RWPE1 (cell line): ENCODE measurements around the gene MRS2.
"Not testable (repeated sequence)": the region's sequence is repeated elsewhere in the genome, so short reads cannot be mapped to it uniquely, and the experiment has no call there.

Experiments used
- CTCF ChIA-PET: fragments of 350-600 bp; sonication (Branson Sonifier 250); formaldehyde crosslinking; extraction: SDS; loops from one replicate; lab custom pipeline; 2021; lab: Yijun Ruan, JAX
- POLR2A ChIA-PET: fragments of 400-600 bp; formaldehyde crosslinking; extraction: SDS; loops from one replicate; lab custom pipeline; 2020; ENCODE audit warnings: antibody characterized with exemption; ENCODE audit not compliant: low non-redundant PET; lab: Yijun Ruan, JAX
- DNase-seq: peaks from one replicate; pipeline ENCODE4 v3.0.0; 2012; ENCODE audit warnings: low spot score
- H3K27ac ChIP-seq: fragments of 450-650 bp; 2 replicates; pipeline ENCODE4 v1.5.1; 2017
- TF ChIP-seq, protein P1 (sequence below): fragments of 450-650 bp; conservative IDR thresholded peaks from 2 replicates; pipeline ENCODE4 v1.5.1; 2017; ENCODE audit warnings: low read depth, mild to moderate bottlenecking

MRS2 gene

DNA sequence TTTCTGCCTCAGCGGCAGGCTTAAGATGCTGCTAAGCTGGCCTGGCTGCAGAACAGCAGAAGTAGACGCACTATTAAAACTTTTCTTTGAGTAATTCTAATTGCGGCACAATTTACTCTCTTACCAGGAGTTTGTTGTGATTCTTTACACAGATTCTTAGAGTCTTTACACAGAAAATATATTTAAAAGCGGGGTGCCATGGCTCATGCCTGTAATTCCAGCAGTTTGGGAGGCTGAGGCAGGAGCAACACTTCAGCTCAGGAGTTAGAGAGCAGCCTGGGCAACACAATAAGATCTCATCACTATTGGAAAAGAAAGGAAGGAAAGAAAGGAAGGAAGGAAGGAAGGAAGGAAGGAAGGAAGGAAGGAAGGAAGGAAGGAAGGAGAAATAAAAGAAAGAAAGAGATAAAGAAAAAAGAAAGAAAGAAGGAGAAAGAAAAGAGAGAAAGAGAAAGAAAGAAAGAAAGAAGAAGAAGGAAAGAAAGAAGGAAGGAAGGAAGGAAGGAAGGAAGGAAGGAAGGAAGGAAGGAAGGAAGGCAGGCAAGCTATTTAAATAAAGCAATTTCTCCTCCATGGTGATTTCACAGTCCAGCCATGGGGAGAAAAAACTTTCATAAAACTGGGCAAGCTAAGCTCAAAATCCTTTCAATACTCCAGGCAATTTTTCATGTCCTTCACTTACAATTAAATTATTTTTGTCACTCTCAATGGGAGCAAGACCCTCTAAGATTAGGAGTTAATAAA, 21.1 kb upstream of the MRS2 start:
- TF ChIP-seq, protein P1, sequence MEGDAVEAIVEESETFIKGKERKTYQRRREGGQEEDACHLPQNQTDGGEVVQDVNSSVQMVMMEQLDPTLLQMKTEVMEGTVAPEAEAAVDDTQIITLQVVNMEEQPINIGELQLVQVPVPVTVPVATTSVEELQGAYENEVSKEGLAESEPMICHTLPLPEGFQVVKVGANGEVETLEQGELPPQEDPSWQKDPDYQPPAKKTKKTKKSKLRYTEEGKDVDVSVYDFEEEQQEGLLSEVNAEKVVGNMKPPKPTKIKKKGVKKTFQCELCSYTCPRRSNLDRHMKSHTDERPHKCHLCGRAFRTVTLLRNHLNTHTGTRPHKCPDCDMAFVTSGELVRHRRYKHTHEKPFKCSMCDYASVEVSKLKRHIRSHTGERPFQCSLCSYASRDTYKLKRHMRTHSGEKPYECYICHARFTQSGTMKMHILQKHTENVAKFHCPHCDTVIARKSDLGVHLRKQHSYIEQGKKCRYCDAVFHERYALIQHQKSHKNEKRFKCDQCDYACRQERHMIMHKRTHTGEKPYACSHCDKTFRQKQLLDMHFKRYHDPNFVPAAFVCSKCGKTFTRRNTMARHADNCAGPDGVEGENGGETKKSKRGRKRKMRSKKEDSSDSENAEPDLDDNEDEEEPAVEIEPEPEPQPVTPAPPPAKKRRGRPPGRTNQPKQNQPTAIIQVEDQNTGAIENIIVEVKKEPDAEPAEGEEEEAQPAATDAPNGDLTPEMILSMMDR: no peak
- POLR2A ChIA-PET: no interaction called here
- CTCF ChIA-PET: no interaction called here
- DNase-seq: no peak
- H3K27ac ChIP-seq: no peak overlapping the region

DNA sequence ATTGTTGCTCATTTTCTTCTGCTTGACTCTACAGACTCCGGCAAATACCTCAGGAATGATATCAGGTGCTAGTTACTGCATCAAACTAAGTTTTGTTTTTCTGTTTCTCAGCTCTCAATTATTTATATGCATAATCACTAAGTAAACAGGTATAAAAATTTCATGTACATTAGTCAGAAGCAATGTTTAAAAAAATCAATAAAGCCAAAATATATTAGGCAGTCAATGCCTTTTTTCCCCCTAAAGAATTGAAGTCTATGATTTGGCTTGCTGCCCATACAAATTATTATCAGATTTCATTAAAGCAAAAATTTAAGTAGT, 20.6 kb upstream of the MRS2 start:
- ChIA-PET CTCF (no interaction called here), POLR2A (no interaction called here)
- no peak overlapping the region for H3K27ac ChIP-seq
- TF ChIP-seq, protein P1: no peak
- DNase-seq: no peak

DNA sequence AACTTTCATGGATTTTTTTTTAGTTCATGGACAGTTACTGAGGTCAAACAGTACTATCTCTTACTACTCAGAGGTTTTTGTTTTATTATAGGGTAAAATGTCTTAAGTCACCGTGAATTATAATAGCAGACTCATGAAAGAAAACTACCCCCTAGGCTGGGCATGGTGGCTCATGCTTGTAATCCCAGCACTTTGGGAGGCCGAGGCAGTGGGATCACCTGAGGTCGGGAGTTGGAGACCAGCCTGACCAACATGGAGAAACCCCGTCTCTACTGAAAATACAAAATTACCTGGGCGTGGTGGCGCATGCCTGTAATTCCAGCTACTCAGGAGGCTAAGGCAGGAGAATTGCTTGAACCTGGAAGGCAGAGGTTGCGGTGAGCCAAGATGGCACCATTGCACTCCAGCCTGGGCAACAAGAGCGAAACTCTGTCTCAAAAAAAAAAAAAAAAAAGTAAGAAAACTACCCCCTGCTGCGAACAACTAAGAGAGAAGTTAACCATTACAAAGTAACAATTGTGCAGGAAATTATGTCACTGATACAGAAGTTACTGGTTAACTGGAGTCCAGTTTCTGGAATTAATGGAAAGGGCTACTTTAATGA, 19.7 kb upstream of the MRS2 start:
- POLR2A ChIA-PET, DNase-seq, H3K27ac ChIP-seq, CTCF ChIA-PET: not testable (repeated sequence)

DNA sequence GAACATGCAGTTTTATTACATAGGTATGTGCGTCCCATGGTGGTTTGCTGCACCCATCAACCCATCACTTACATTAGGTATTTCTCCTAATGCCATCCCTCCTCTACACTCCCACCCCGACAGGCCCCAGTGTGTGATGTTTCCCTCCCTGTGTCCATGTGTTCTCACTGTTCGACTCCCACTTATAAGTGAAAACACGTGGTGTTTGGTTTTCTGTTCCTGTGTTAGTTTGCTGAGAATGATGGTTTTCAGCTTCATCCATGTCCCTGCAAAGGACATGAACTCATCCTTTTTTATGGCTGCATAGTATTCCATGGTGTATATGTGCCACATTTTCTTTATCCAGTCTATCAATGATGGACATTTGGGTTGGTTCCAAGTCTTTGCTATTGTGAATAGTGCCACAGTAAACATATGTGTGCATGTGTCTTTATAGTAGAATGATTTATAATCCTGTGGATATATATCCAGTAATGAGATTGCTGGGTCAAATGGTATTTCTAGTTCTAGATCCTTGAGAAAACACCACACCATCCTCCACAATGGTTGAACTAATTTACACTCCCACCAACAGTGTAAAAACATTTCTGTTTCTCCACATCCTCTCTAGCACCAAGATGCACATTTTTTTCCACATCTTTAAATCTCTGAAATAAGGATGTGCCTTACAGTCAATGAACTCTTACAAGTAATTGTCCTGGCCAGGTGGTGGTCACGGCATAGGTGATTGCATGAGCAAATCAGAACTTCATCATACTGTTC, 18.2 kb upstream of the MRS2 start:
- H3K27ac ChIP-seq, POLR2A ChIA-PET, DNase-seq, CTCF ChIA-PET: not testable (repeated sequence)

DNA sequence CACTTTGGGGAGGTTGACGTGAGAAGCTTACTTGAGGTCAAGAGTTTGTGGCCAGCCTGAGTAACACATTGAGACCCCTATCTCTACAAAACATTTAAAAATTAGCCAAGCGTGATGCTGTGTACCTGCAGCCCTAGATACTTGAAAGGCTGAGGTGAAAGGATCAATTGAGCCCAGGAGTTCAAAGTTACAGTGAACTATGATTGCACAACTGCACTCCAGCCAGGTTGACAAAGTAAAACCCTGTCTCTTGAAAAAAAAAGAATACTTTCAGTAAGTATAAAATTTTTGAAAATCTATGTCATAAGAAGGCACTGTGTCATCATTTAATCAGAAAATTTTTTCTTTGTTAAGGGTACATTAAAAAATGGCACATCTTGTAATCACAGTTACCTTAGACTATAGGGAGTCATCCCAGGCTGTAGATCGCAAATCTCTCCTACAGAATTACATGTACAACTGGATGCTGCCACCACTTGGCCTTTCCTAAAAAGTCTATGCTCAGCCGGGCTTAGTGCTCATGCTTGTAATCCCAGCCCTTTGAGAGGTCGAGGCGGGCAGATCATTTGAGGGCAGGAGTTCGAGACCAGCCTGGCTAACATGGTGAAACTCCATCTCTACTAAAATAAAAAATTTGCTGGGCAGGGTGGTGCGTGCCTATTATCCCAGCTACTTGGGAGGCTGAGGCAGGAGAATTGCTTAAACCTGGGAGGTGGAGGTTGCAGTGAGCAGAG, 17.0 kb upstream of the MRS2 start:
- TF ChIP-seq, protein P1: no peak
- DNase-seq: no peak
- ChIA-PET CTCF (interaction anchor here (0.7 kb wide), 1 partner anchor 103 kb away, joined by 6 read pairs; no protein-coding TSS in a partner anchor), POLR2A (no interaction called here)
- H3K27ac ChIP-seq: no peak overlapping the region

DNA sequence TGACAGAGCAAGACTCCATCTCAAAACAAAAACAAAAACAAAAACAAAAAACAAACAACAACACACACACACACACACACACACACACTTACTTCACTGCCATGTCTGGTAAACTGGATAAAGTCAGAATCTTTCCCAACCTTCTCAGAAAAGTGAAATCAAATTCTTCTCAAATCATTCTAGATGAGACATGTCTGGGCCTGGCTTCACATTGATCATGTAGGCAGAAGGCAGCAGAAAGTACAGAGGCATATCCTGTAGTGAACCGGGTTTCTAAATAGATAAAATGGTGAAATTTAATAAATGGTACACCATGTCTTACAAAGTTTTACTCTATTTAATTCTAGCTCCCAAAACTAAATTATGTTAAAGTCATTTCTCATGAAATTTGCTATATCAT, 14.9 kb upstream of the MRS2 start:
- ChIA-PET CTCF (no interaction called here), POLR2A (no interaction called here)
- no peak for DNase-seq
- no peak overlapping the region for H3K27ac ChIP-seq
- TF ChIP-seq, protein P1: no peak

DNA sequence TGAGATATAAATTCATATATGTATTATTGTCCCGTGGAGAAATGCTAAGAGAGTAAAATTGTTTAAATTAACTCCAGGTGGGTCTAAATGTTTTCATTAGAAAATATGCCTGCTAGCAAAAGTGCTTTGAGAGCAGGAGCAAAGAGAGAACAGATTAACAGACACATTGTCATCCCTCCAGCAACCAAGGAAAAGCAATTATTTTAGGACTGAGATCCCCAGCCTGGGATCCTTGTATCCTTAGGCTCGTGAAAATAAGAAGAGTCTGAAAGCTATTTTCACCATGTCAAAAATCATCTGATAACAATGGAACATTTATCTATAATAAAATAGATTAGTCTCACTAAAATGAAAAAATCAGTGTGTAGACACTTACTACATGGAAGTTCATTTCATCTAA, 11.5 kb upstream of the MRS2 start:
- TF ChIP-seq, protein P1: no peak
- ChIA-PET POLR2A (no interaction called here), CTCF (no interaction called here)
- DNase-seq: no peak
- H3K27ac ChIP-seq: no peak overlapping the region
